Measurements from ENCODE around the gene SLC2A13.

Gene SLC2A13

GRCh38 chr12:39712334-39712733 is 393.5 kb downstream of the SLC2A13 start:
- no peak overlapping the region for H3K27ac ChIP-seq
- DNase-seq (ENCODE audit: low read depth, low spot score), result no peak

Measured in epithelial cell of prostate (primary cell).